NOMO-1 treated with dmso at 0.1 percent for 144 hours (cell line): ENCODE results near the gene CFAP74.
A peak's percentile ranks its signal among the peaks of the same experiment; 100 is the strongest.
"Not testable (repeated sequence)": the region's sequence is repeated elsewhere in the genome, so short reads cannot be mapped to it uniquely, and the experiment has no call there.

Experiments
- DNase-seq: peaks from one replicate; lab custom pipeline; 2025; ENCODE audit not compliant: unreplicated experiment; lab: John Stamatoyannopoulos, UW

Gene CFAP74

GRCh38 chr1:1900883-1901640 is 102.5 kb downstream of the CFAP74 start:
- DNase-seq = no peak

DNA sequence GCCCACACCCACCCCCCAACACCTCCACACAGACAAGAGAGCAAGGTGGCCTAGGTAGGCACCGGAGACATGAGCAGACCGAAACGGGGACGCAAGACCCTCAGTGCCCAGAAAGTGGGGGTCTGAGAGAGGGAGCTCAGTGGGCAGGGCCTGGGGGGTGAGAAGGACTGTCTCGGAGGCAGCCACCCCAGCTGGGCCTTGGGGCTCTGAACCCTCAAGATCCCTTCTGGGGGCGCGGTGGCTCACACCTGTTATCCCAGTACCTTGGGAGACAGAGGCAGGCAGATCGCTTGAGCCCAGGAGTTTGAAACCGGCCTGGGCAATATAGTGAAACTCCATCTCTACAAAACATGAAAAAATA is 103.6 kb downstream of the CFAP74 start:
- DNase-seq = no peak

GRCh38 chr1:1899266-1899966 is 104.2 kb downstream of the CFAP74 start:
- no peak for DNase-seq

GRCh38 chr1:1898246-1898933 is 105.2 kb downstream of the CFAP74 start:
- no peak for DNase-seq

DNA sequence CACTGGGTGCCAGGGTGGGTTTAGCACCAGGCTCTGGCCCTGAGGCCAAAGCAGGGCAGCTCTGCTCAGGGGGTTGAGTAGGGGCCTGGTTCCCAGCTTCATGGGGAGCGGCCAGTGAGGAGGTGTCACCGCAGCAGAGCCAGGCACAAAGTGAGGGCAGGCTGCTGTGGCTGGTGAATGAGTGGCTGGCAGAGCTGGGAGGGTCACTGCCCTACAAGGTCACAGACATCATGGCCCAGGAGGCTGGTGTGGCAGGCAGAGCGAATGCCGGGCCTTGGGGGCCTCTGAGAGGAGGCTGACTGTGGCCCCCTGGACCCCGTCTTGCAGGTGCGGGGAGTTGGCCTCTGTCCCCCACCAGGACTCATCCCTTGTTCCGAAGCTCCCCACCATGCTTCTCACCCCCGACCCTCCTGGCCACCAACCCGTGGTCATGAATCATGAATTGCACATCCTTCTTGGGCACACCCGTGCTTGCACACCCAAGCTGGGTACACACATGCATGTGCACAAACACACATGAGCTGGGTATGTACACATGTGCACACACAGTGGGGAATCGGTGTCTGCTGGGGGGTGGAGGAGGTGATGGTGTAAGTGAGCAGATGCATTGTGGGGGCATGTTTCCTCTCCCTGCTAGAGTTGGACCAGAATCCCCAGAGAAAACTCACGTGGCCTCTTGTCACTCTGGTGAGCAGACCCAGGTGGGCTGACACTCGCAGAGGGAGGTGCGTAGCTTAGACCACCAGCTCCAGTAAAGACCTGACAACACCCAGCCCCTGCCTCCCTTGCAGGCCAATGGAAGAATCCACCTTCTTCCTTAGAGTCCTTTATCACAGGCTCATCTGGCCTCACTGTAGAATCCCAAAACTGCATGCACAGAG is 107.9 kb downstream of the CFAP74 start:
- no peak for DNase-seq

GRCh38 chr1:1895060-1895418 is 108.5 kb downstream of the CFAP74 start:
- DNase-seq = no peak

DNA sequence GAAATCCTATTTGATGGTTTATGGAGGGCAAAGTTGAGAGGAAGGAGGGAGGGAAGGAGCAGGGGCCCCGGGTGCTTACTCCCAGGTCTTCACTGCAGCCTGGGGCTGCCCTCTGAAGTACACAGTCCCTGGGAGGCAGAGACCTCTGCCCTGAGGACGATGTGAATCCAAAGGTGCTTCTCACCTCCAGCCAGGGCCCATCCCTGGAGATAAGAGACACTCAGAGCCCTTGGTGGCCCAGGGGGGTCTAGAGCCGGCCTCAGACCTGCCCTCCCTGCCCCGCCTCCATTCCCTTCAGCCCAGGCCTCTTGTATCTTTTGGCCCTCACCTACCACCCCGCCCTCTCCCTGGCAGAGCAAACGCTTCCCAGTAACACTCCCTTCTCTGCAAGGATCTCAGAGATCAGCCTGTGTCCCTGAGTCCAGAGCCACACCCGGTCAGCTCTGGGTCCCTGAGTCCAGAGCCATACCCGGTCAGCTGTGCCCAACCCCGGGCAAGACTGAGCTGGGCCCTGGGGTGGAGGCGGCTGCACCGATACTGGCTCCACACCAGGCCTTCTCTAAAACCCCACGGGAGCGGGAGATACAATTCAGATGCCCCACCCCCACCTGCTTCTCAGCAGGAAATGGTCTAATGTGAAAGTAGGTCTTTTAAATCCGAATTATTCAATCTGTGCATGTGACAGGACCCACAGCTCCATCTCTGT is 109.1 kb downstream of the CFAP74 start:
- DNase-seq = no peak

- no peak for DNase-seq
Measured at GRCh38 chr1:1893997-1894353, 109.6 kb downstream of the CFAP74 start.

- no peak for DNase-seq
Measured at GRCh38 chr1:1893291-1893985, 110.1 kb downstream of the CFAP74 start.

GRCh38 chr1:1892763-1893120 is 110.8 kb downstream of the CFAP74 start:
- DNase-seq = no peak

DNA sequence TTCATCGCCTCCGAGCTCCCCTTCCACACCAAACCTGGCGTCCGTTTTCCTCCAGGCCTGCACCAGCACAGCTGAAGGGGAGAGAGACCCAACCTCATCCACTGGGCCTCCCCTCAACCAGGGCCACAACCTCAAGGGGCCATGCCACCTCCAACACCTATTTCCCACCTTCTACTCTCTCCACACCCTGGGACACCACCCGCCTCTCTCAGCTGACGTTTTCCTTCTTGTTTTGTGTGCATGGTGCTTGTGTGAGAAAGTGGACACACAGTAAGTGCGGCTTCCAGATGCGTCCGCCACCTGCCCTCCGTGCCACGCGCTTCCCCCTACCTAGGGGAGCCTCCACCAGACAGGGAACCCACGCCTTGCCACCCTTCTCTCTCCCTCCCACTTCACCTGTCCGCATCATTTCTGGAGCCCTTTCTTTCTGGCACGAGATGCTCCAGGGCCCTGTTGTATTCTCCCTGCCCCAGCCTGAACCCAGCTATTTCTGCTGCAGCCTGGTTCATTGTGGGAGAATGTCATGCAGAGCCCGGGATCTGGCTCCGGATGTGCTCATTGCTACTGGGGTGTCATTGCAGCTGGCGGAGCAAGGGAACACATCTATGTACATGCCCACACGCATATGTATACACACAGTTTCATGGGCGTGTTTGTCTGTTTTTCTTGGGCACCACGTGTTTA is 111.4 kb downstream of the CFAP74 start:
- no peak for DNase-seq

- DNase-seq = peak; percentile 13
Measured at GRCh38 chr1:1891349-1892078, 112.1 kb downstream of the CFAP74 start.

GRCh38 chr1:1890506-1891348 is 112.9 kb downstream of the CFAP74 start, which contains the start of gene GNB1:
Gene GNB1, minus strand, starts transcription at chr1:1891087. Its CDS starts 65,634 bp downstream, at chr1:1825453.
- DNase-seq = peak; percentile 49

DNA sequence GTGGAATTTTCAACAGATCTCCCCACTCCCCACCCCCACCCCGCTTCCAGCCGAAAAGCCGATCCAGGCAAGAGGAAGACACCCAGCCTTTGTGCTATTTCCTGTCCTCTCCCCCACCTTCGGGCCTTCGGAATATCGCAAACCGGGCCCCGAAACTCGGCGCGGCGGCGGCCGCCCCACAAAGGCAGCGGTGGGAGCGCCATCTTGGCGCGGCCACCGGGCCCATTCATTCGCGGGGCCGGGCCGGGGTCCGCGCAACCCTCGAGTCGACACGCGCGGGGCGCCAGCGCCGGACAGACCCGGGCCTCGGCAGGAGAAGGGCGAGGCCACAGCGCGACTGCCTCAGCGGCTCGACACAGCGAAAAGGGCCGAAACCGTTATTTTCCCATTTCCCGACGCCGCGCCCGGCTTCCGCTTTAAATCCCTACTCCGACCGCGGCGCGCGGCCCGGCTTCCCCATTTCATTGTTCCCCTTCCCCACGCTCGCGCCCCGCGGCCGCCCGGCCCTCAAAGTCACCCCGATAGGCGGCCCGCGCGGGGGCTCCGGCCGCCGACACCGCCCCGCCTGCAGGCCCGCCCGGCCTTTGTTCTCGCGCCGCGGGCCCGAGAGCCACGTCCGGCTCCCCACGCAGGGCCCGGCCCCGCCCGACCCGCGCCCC is 113.6 kb downstream of the CFAP74 start:
- peak; percentile 54 for DNase-seq

GRCh38 chr1:1889090-1889750 is 114.4 kb downstream of the CFAP74 start:
- DNase-seq = no peak

DNA sequence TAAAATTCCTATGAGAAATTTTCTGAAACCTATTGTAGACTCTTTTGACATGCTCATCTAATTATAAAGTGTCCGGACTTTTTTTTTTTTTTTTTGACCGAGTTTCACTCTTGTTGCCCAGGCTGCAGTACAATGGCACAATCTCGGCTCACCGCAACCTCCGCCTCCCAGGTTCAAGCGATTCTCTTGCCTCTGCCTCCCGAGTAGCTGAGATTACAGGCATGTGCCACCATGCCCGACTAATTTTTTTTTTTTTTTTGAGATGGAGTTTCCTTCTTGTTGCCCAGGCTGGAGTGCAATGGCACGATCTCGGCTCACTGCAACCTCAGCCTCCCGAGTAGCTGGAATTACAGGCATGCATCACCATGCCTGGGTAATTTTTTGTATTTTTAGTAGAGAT is 119.7 kb downstream of the CFAP74 start:
- not testable (repeated sequence) for DNase-seq
